ENCODE data around the gene PHLDB1. TPM values are rescaled to one million over a fixed set of nuclear protein-coding genes. Genes with fewer than 3 reads are reported as not detected.
A peak's percentile ranks its signal among the peaks of the same experiment; 100 is the strongest.

PHLDB1 gene
- polyA plus RNA-seq, 1 donor from 2014 or later: not detected

DNA sequence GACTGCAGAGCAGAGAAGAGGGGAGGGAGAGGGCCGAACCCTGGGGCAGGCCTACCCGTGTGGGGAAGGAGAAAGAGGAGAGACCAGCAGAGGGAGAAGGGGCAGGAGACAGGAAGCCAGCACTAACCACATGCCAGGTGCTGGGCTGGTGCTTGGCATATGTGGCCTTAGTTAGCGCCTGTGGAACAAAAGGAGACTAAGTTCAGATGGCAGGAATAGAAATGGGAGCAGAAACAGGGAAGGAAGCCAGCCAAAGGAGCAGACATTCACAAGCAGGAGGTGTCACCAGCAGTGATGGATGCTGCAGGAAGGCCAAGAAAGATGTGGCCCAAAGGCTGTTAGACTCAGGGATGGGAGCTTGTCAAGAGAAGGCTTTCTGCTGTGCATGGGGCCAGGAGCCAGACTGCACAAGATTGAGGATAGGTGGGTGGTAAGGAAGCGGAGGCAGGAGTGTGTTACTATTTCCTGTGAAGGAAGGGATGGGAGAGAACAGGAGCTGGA is 45.3 kb downstream of the PHLDB1 start:
- Mint-ChIP-seq H3K4me1 (peaks cover 0 to 1% (median 1%) of the 10 kb centered on the region in 3 donors), H3K27ac (no peak overlapping the region), H3K4me3 (no peak overlapping the region), H3K36me3 (no peaks in the 10 kb centered on the region), H3K27me3 (peaks cover 4% of the 10 kb centered on the region), H3K9me3 (no peaks in the 10 kb centered on the region)

DNA sequence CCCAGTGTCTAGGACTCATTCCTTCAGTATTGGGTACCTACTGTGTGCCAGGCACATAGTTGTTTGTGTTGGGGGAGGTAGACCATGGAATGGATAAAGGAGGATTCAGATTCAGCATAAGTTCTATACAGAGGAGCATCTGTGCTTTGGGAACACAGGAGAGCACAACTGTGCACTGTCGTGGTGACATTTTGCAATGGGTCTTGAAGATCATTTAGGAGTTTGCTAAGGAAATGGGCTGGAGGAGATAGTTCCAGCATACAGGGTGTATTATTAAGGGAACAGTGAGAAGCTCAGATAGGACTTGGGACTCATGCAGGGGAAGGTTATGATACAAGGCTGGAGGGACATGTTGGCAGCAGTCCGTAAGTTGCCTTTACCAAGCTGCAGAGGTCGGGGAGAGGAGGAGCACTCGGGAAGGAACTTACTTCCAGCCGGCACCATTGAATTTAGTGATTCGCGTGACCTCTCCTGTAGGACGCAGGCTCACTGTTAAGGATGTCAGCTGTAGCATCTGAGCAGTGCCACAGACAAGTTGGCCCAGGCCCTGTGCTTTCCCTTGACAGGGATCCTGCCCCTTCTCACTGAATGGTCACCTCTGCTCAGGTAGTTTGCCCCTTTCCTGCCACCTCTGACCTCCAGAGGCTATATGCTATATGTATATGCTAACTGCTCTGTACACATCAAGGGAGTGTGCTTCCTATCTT is 46.4 kb downstream of the PHLDB1 start:
- peaks cover under 1% of the 10 kb centered on the region for H3K27me3 Mint-ChIP-seq
- H3K36me3 Mint-ChIP-seq: no peaks in the 10 kb centered on the region
- peak overlapping the region in 1 of 3 donors; percentile 28 for H3K27ac Mint-ChIP-seq
- H3K4me1 Mint-ChIP-seq: peaks cover 0 to 1% (median 1%) of the 10 kb centered on the region in 3 donors
- no peaks in the 10 kb centered on the region for H3K9me3 Mint-ChIP-seq
- no peak overlapping the region for H3K4me3 Mint-ChIP-seq

GRCh38 chr11:118655486-118656190 is 48.2 kb downstream of the PHLDB1 start:
- Mint-ChIP-seq H3K9me3 (no peaks in the 10 kb centered on the region), H3K27ac (no peak overlapping the region), H3K27me3 (no peaks in the 10 kb centered on the region), H3K4me3 (no peak overlapping the region), H3K36me3 (no peaks in the 10 kb centered on the region), H3K4me1 (peaks cover 0 to 3% (median 1%) of the 10 kb centered on the region in 3 donors)

DNA sequence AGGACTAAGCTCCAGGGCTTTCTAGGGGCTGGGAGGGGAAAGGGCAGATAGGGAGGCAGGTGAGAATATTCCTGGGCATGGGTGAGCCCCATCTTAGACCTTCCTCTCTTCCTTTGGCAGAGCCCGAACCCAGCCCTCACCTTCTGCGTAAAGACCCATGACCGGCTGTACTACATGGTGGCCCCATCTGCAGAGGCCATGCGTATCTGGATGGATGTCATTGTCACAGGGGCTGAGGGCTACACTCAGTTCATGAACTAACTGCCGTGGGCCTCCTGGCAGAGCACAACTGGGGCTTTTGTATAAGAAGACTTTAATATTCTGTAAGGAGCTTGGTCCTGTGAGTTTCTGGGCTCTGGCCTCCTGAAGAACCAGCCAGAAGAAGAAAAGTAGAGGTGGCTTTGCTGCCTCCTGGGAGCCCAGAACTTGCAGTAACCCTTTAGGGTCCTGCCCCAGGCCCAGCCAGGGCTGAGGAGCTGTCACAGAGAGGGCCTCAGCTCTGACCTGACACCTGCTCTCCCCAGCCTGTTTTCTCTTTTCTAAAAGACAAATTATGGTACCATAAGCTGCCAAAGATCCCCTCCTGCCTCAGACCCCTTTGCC is 49.2 kb downstream of the PHLDB1 start:
- H3K9me3 Mint-ChIP-seq: no peaks in the 10 kb centered on the region
- no peak overlapping the region for H3K4me3 Mint-ChIP-seq
- peaks cover 0 to 3% (median 1%) of the 10 kb centered on the region in 3 donors for H3K4me1 Mint-ChIP-seq
- H3K36me3 Mint-ChIP-seq: no peaks in the 10 kb centered on the region
- no peak overlapping the region for H3K27ac Mint-ChIP-seq
- H3K27me3 Mint-ChIP-seq: no peaks in the 10 kb centered on the region

DNA sequence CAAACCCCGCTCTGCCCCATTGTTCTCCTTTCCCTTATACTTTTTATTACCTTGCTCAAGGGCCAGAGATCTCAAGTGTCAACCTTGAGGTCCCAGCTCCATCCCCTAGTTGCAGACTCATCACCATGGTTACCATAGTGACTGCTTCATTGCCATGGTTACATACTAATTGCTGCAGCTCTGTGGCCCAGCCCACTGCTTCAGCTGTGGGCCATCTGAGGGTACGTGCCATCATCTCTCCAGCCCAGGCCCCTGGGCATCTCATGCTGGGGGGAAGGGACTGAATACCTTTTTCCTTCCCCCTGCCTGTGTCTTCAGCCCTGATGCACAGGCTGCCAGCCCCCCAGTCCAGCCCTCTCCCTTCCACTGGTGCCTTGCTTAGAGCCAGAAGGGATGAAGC is 49.8 kb downstream of the PHLDB1 start:
- Mint-ChIP-seq H3K4me1 (peaks cover 0 to 3% (median 1%) of the 10 kb centered on the region in 3 donors), H3K27ac (no peak overlapping the region), H3K36me3 (no peaks in the 10 kb centered on the region), H3K9me3 (no peaks in the 10 kb centered on the region), H3K4me3 (no peak overlapping the region), H3K27me3 (no peaks in the 10 kb centered on the region)

DNA sequence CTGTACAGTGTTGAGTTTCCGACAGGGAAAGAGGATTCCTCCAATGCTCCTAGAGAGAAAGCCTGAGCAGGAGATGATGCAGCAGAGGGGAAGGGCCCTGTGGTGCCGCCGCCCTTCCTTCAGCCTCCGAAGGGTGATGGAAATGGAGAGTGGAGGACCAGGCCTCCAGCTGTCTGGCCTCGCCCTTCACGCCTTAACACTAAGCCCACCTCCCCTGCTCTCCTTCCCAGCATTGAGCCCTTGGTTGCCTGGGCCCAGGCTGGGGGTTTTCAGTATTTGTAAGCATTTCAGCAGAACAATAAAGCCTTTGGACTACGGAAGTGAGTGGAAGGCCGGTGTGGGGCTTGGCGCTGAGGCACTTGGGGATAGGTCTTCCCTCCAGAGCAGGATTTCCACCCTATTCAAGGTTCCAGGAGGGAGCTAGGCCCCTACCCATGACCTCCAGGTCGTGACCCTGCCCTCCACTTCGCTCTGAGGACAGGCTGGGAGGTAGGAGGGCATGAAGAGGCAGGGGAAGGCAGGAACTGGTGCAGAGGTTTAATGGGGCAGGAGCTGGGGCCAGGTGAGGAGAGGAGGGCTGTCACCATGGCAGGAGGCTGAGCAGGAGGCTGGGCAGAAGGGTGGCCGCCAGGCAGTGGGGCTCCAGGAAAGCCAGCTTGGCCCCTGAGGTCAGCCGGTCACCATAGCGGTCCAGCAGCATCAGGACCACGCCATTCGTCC is 50.5 kb downstream of the PHLDB1 start:
- Mint-ChIP-seq H3K4me3 (no peak overlapping the region), H3K36me3 (no peaks in the 10 kb centered on the region), H3K27ac (no peak overlapping the region), H3K27me3 (no peaks in the 10 kb centered on the region), H3K4me1 (peaks cover 0 to 2% (median 0%) of the 10 kb centered on the region in 3 donors), H3K9me3 (no peaks in the 10 kb centered on the region)

- peak overlapping the region in 1 of 4 donors; percentile 8 for H3K4me3 Mint-ChIP-seq
- no peaks in the 10 kb centered on the region for H3K36me3 Mint-ChIP-seq
- H3K27me3 Mint-ChIP-seq: peaks cover 3% of the 10 kb centered on the region
- H3K27ac Mint-ChIP-seq: no peak overlapping the region
- H3K9me3 Mint-ChIP-seq: no peaks in the 10 kb centered on the region
- H3K4me1 Mint-ChIP-seq: peaks cover 0 to 2% (median 0%) of the 10 kb centered on the region in 3 donors
These were observed 51.3 kb downstream of the PHLDB1 start for GRCh38 chr11:118658429-118659313.

- Mint-ChIP-seq H3K27me3 (peaks cover 3% of the 10 kb centered on the region), H3K27ac (no peak overlapping the region), H3K4me1 (peaks cover 0 to 2% (median 0%) of the 10 kb centered on the region in 3 donors), H3K4me3 (peak overlapping the region in 1 of 4 donors; percentile 43), H3K36me3 (no peaks in the 10 kb centered on the region), H3K9me3 (no peaks in the 10 kb centered on the region)
These were observed 52.0 kb downstream of the PHLDB1 start for GRCh38 chr11:118659314-118659952.

GRCh38 chr11:118659953-118660680 is 52.7 kb downstream of the PHLDB1 start:
- H3K36me3 Mint-ChIP-seq: no peaks in the 10 kb centered on the region
- H3K27ac Mint-ChIP-seq: no peak overlapping the region
- no peaks in the 10 kb centered on the region for H3K9me3 Mint-ChIP-seq
- no peak overlapping the region for H3K4me3 Mint-ChIP-seq
- peaks cover 3% of the 10 kb centered on the region for H3K27me3 Mint-ChIP-seq
- H3K4me1 Mint-ChIP-seq: peaks cover 0 to 2% (median 0%) of the 10 kb centered on the region in 3 donors

GRCh38 chr11:118660681-118661424 is 53.4 kb downstream of the PHLDB1 start:
- Mint-ChIP-seq H3K27me3 (peaks cover 3% of the 10 kb centered on the region), H3K4me1 (peaks cover 0 to 2% (median 0%) of the 10 kb centered on the region in 3 donors), H3K27ac (no peak overlapping the region), H3K9me3 (no peaks in the 10 kb centered on the region), H3K4me3 (no peak overlapping the region), H3K36me3 (no peaks in the 10 kb centered on the region)

DNA sequence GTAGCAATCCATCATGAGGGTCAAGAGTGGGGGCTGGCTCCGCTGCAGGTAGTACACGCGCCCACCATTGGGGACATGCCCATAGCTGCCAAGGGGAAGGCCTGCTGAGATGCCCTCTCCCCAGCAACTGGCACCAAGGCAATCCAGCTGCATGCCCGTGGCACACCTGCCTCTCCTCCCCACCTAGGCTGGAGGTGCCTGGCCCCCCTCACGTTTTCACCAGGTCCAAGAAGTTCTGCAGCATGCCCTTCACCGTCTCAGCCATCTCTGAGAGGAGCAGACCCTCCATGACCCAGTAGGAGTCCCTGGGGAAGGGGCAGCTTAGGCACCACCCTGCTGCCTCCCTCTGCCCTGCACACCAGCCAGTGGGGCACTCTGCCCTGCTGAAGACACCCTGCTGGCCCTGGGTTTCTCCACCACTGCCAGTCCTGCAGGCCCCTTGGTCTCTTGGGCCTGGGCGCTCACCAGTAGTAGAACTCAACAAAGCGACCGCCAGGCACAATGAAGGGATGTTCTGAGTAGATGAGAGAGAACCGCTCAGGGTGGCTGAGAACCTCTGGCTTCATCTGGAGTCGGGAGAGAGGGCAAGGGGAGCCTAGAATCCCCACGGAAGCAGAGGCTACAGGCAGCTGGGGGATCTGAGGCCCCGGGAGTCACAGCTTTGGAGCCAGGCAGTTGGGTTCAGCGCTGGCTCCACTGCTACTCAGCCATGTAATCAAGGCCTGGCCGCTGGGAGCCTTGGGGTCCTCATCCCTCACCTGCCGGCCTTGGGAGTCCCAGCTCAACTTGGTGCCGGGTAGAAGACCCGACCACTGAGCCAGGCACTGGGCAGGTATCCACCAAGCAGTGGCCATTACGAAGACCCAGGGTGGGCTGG is 54.2 kb downstream of the PHLDB1 start:
- no peaks in the 10 kb centered on the region for H3K36me3 Mint-ChIP-seq
- H3K4me3 Mint-ChIP-seq: peak overlapping the region in 1 of 4 donors; percentile 37
- H3K4me1 Mint-ChIP-seq: peaks cover 0 to 2% (median 0%) of the 10 kb centered on the region in 3 donors
- peaks cover 3% of the 10 kb centered on the region for H3K27me3 Mint-ChIP-seq
- no peaks in the 10 kb centered on the region for H3K9me3 Mint-ChIP-seq
- H3K27ac Mint-ChIP-seq: no peak overlapping the region
